ENCODE measurements around the gene PLA2G2C. TPM values are rescaled to one million over a fixed set of nuclear protein-coding genes. Genes with fewer than 3 reads are reported as not detected.

PLA2G2C gene
- total and polyA plus RNA-seq, 7 donors, result 0.09 to 5.5 (median 1.4) TPM; not detected in 2

DNA sequence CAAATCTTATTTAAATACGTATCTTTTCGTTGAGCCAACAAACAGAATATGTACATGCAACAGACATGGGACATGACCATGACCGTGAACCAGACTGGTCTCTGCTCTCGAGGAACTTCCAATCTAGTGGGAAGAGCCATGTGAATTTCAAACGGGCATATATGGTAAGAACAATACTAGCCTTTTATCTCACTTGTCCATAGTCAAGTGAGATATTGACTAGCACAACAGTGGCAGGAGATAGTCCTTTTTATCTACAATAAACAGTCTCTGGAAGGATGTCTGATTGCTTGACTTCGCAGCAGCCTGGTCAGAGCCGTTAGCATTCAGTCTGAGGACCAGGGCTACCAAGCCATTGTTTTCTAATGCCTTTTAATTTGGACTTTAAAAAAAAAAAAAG lies 12.6 kb upstream of the PLA2G2C start:
- H3K36me3 ChIP-seq, result no peaks in the 10 kb centered on the region
- intact Hi-C loops (cut with DNase I), result loop anchor here (5.0 kb wide), 1 partner anchor 47 kb away; no protein-coding TSS in a partner anchor
- H3K9me3 ChIP-seq, result no peaks in the 10 kb centered on the region
- H3K27me3 ChIP-seq, result no peaks in the 10 kb centered on the region
- 72 to 79% methylated on average over 7 of the region's 7 CpGs for WGBS, 2 donors
- H3K4me1 ChIP-seq, result peaks cover 0 to 20% (median 15%) of the 10 kb centered on the region in 4 donors
- TF ChIP-seq EP300 (IDR thresholded peaks at IDR 0.05), result no peak
- TF ChIP-seq, protein P1, sequence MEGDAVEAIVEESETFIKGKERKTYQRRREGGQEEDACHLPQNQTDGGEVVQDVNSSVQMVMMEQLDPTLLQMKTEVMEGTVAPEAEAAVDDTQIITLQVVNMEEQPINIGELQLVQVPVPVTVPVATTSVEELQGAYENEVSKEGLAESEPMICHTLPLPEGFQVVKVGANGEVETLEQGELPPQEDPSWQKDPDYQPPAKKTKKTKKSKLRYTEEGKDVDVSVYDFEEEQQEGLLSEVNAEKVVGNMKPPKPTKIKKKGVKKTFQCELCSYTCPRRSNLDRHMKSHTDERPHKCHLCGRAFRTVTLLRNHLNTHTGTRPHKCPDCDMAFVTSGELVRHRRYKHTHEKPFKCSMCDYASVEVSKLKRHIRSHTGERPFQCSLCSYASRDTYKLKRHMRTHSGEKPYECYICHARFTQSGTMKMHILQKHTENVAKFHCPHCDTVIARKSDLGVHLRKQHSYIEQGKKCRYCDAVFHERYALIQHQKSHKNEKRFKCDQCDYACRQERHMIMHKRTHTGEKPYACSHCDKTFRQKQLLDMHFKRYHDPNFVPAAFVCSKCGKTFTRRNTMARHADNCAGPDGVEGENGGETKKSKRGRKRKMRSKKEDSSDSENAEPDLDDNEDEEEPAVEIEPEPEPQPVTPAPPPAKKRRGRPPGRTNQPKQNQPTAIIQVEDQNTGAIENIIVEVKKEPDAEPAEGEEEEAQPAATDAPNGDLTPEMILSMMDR (IDR thresholded peaks at IDR 0.05), result no peak
- TF ChIP-seq POLR2A (IDR thresholded peaks at IDR 0.05), result no peak
- no peak for TF ChIP-seq POLR2AphosphoS5 (IDR thresholded peaks at IDR 0.05)
- H3K4me3 ChIP-seq, result no peak overlapping the region
- no peak overlapping the region for H3K27ac ChIP-seq
- no peak for DNase-seq

DNA sequence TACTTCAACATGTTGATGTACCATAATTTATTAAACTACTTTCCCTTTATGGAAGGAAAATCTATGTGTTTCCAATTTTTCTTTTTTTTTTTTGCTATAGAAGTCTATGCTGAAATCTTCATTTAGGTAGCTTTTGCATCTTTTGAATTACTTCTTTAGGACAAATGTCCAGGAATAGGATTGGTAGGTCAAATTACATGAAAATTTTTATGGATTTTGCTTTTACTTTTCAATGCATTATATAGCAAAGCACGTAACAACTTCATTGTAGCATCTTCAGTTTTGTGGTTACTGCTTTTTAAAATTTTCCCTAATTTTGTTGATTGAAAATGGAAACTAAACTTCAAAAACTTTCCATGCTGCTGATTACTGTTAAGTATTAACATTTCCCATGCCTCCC lies 12.0 kb upstream of the PLA2G2C start:
- Histone ChIP-seq H3K27me3 (no peaks in the 10 kb centered on the region), H3K27ac (no peak overlapping the region), H3K4me3 (no peak overlapping the region), H3K9me3 (no peaks in the 10 kb centered on the region), H3K4me1 (peaks cover 0 to 26% (median 19%) of the 10 kb centered on the region in 4 donors), H3K36me3 (no peaks in the 10 kb centered on the region)
- DNase-seq, result no peak
- TF ChIP-seq, protein P1 (IDR thresholded peaks at IDR 0.05), result no peak
- no peak for TF ChIP-seq POLR2AphosphoS5 (IDR thresholded peaks at IDR 0.05)
- no peak for TF ChIP-seq POLR2A (IDR thresholded peaks at IDR 0.05)
- no peak for TF ChIP-seq EP300 (IDR thresholded peaks at IDR 0.05)
- intact Hi-C loops (cut with DNase I), result loop anchor here (5.0 kb wide), 1 partner anchor 46 kb away; no protein-coding TSS in a partner anchor
- 90 to 94% methylated on average over 1 of the region's 1 CpG for WGBS, 2 donors

DNA sequence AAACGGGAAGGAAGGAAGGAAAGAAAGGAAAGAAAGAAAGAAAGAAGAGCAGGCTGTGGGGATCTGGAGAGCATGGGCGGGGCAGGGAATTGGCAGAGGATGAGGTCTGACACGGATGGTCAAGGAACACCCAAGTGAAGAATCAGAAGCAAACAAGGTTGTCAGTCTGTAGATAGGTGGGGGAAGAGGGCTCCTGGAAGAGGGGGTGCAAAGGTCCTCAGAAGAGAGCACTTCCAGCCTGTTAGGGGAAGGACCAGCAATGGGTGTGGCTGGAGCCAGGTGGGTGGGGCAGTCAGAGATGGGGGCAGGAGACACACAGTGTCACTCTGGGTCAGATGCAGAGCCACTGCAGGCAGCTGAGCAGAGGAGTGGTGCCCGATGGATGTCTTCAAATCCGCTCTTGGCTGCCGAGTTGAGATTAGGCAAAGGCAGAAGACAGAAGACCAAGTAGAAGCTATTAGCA lies 11.0 kb upstream of the PLA2G2C start:
- Histone ChIP-seq H3K27ac (no peak overlapping the region), H3K4me1 (peaks cover 0 to 36% (median 28%) of the 10 kb centered on the region in 4 donors), H3K4me3 (no peak overlapping the region), H3K36me3 (no peaks in the 10 kb centered on the region), H3K27me3 (no peaks in the 10 kb centered on the region), H3K9me3 (no peaks in the 10 kb centered on the region)
- DNase-seq, result no peak
- WGBS, 2 donors, result 64 to 71% methylated on average over 6 of the region's 6 CpGs
- peak in 1 of 4 donors; percentile 9 for TF ChIP-seq POLR2AphosphoS5 (IDR thresholded peaks at IDR 0.05)
- no peak for TF ChIP-seq POLR2A (IDR thresholded peaks at IDR 0.05)
- intact Hi-C loops (cut with DNase I), result loop anchor here (5.0 kb wide), 1 partner anchor 45 kb away; no protein-coding TSS in a partner anchor

DNA sequence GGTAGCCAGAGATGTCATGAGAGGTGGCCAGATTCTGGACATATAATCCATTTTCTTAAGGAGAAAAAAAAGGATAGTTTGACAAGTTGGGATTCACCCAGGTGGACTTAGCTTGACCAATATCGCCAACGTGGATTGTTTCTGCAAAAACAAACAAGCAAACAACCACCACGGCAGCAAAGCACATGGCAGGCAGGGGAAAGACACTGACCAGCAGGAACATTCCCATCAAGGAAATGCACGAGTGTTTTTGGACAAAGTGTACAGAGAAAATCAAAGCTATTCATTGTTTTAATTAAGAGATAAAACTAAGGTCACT lies 9.1 kb upstream of the PLA2G2C start:
- Histone ChIP-seq H3K4me3 (no peak overlapping the region), H3K9me3 (no peaks in the 10 kb centered on the region), H3K27ac (peak overlapping the region in 3 of 4 donors; percentile 5 to 98 (median 95)), H3K36me3 (peaks cover 0 to 12% (median 0%) of the 10 kb centered on the region in 4 donors), H3K27me3 (no peaks in the 10 kb centered on the region), H3K4me1 (peaks cover 0 to 54% (median 43%) of the 10 kb centered on the region in 4 donors)
- WGBS, 2 donors, result 59 to 65% methylated on average over 4 of the region's 4 CpGs
- DNase-seq, result no peak
- TF ChIP-seq POLR2AphosphoS5 (IDR thresholded peaks at IDR 0.05) (no peak), POLR2A (IDR thresholded peaks at IDR 0.05) (no peak), EP300 (IDR thresholded peaks at IDR 0.05) (no peak)
- TF ChIP-seq, protein P1 (IDR thresholded peaks at IDR 0.05), result peak in 1 of 4 experiments; percentile 9
- intact Hi-C loops (cut with DNase I), result loop anchor here (1.0 to 5.0 kb wide), 3 partner anchors 30 to 95 kb away; no protein-coding TSS in a partner anchor

DNA sequence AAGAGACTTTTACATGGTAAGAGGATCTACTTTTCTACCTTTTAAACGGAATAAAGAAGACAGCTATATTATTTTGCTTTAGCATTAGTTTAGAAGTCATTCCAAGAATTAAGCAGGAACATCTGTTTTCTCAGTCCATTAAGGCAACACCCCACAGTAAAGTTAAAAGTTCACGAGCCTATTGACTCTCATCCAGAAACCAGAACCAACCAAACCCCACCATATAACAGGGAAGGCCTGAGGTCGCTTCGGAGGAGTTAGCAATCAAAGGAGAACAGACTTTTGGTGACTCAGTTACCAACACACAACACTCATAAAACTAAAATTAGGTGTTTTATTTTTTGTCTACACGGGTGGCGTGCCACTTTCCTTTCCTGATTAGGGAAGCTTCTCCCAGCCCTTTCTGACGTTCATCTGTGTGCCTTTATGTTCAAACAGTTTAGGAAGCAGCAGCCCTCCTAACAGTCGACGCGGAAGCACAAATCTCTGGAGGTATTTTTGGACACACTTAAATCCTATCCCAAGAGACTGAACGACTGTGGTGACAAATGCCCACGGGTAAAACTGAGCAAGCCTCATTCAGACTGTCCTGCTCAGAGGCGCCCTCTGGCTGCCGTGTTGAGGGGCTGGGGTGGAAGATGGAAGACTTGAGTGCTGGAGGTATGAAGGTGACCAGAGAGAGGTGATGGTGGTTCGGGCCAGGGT lies 8.6 kb upstream of the PLA2G2C start:
- peak overlapping the region in 3 of 4 donors; percentile 95 to 99 (median 98) for H3K27ac ChIP-seq

More for the DNA sequence above, 8.6 kb upstream of the PLA2G2C start:
- no peaks in the 10 kb centered on the region for H3K9me3 ChIP-seq
- 14 to 36% methylated on average over 15 of the region's 15 CpGs for WGBS, 2 donors
- H3K4me3 ChIP-seq, result peak overlapping the region in 1 of 4 donors; percentile 8
- TF ChIP-seq POLR2AphosphoS5 (IDR thresholded peaks at IDR 0.05), result peak in 3 of 4 donors; percentile 8 to 47 (median 23)
- no peak for TF ChIP-seq EP300 (IDR thresholded peaks at IDR 0.05)
- TF ChIP-seq POLR2A (IDR thresholded peaks at IDR 0.05), result no peak
- TF ChIP-seq, protein P1 (IDR thresholded peaks at IDR 0.05), result peak; percentile 74 to 83 (median 79)
- H3K27me3 ChIP-seq, result no peaks in the 10 kb centered on the region
- intact Hi-C loops (cut with DNase I), result loop anchor here (1.0 to 5.0 kb wide), 3 partner anchors 30 to 94 kb away; no protein-coding TSS in a partner anchor
- peak; percentile 83 for DNase-seq
- H3K4me1 ChIP-seq, result peaks cover 0 to 59% (median 47%) of the 10 kb centered on the region in 4 donors
- peaks cover 0 to 12% (median 0%) of the 10 kb centered on the region in 4 donors for H3K36me3 ChIP-seq
